ENCODE data around the gene MFNG. TPM values are rescaled to one million over a fixed set of nuclear protein-coding genes. Genes with fewer than 3 reads are reported as not detected.

The MFNG gene
- polyA plus RNA-seq, 1 experiment: 0.06 TPM

GRCh38 chr22:37492428-37493344, 6.5 kb upstream of the MFNG start:
- ChIA-PET CTCF (interaction anchor here (0.7 kb wide), 1 partner anchor 14 kb away, joined by 4 read pairs; no protein-coding TSS in a partner anchor), POLR2A (interaction anchor here (1.2 kb wide), 1 partner anchor 20 kb away, joined by 4 read pairs; no protein-coding TSS in a partner anchor)
- Histone ChIP-seq H3K9me3 (ENCODE audit: control insufficient read depth, insufficient read depth, low read length) (no peaks in the 10 kb centered on the region; the same call in 1 of the 2 replicates), H3K27me3 (ENCODE audit: control insufficient read depth, insufficient read depth, low read length) (no peaks in the 10 kb centered on the region), H3K4me3 (ENCODE audit: low read depth, low read length) (no peak overlapping the region), H3K27ac (ENCODE audit: low read depth, low read length) (no peak overlapping the region)
- TF ChIP-seq CTCF (IDR thresholded peaks at IDR 0.05; ENCODE audit: low read depth, low read length): peak; percentile 55
- no peak for DNase-seq (ENCODE audit: low read depth, low spot score)

GRCh38 chr22:37491559-37492427, 5.6 kb upstream of the MFNG start:
- H3K9me3 ChIP-seq (ENCODE audit: control insufficient read depth, insufficient read depth, low read length): no peaks in the 10 kb centered on the region; the same call in 1 of the 2 replicates
- H3K27ac ChIP-seq (ENCODE audit: low read depth, low read length): no peak overlapping the region
- ChIA-PET POLR2A (no interaction called here), CTCF (interaction anchor here (0.7 kb wide), 1 partner anchor 15 kb away, joined by 4 read pairs; no protein-coding TSS in a partner anchor)
- no peaks in the 10 kb centered on the region for H3K27me3 ChIP-seq (ENCODE audit: control insufficient read depth, insufficient read depth, low read length)
- no peak overlapping the region for H3K4me3 ChIP-seq (ENCODE audit: low read depth, low read length)
- no peak for DNase-seq (ENCODE audit: low read depth, low spot score)
- TF ChIP-seq CTCF (IDR thresholded peaks at IDR 0.05; ENCODE audit: low read depth, low read length): no peak

- no peaks in the 10 kb centered on the region for H3K27me3 ChIP-seq (ENCODE audit: control insufficient read depth, insufficient read depth, low read length)
- DNase-seq (ENCODE audit: low read depth, low spot score): no peak
- H3K27ac ChIP-seq (ENCODE audit: low read depth, low read length): no peak overlapping the region
- ChIA-PET POLR2A (no interaction called here), CTCF (no interaction called here)
- TF ChIP-seq CTCF (IDR thresholded peaks at IDR 0.05; ENCODE audit: low read depth, low read length): no peak
- no peak overlapping the region for H3K4me3 ChIP-seq (ENCODE audit: low read depth, low read length)
- H3K9me3 ChIP-seq (ENCODE audit: control insufficient read depth, insufficient read depth, low read length): no peaks in the 10 kb centered on the region
These were observed 4.9 kb upstream of the MFNG start for GRCh38 chr22:37491106-37491505.

GRCh38 chr22:37489983-37490382, 3.8 kb upstream of the MFNG start:
- Histone ChIP-seq H3K4me3 (ENCODE audit: low read depth, low read length) (no peak overlapping the region), H3K27ac (ENCODE audit: low read depth, low read length) (no peak overlapping the region), H3K27me3 (ENCODE audit: control insufficient read depth, insufficient read depth, low read length) (peaks cover 2% of the 10 kb centered on the region), H3K9me3 (ENCODE audit: control insufficient read depth, insufficient read depth, low read length) (no peaks in the 10 kb centered on the region; the same call in 1 of the 2 replicates)
- ChIA-PET POLR2A (no interaction called here), CTCF (no interaction called here)
- DNase-seq (ENCODE audit: low read depth, low spot score): no peak
- TF ChIP-seq CTCF (IDR thresholded peaks at IDR 0.05; ENCODE audit: low read depth, low read length): no peak

Data from AG04450 (cell line).